Neuronal stem cell (in vitro differentiated cells): ENCODE results near the gene PRTFDC1.
"Not testable (repeated sequence)": the region's sequence is repeated elsewhere in the genome, so short reads cannot be mapped to it uniquely, and the experiment has no call there.

Experiments used
- DNase-seq: peaks from one replicate; pipeline ENCODE4 v3.0.0-alpha.2; 2013; ENCODE audit warnings: low spot score
- H2AFZ ChIP-seq: one replicate; pipeline ENCODE4 v1.6.1; 2013; ENCODE audit warnings: mild to moderate bottlenecking, low read length, inconsistent platforms
- H2AK5ac ChIP-seq: 2 replicates; pipeline ENCODE4 v1.6.1; 2013; ENCODE audit warnings: low read depth, mild to moderate bottlenecking, inconsistent platforms, low read length, moderate library complexity, mixed read lengths
- H2BK120ac ChIP-seq: 2 replicates; pipeline ENCODE4 v1.6.1; 2013; ENCODE audit warnings: low read depth, mild to moderate bottlenecking, inconsistent platforms, low read length, moderate library complexity, mixed read lengths
- H2BK12ac ChIP-seq: one replicate; pipeline ENCODE4 v1.6.1; 2013; ENCODE audit warnings: low read length, inconsistent platforms
- H2BK15ac ChIP-seq: 2 replicates; pipeline ENCODE4 v1.6.1; 2013; ENCODE audit warnings: mild to moderate bottlenecking, low read length, inconsistent platforms, mixed read lengths
- H2BK5ac ChIP-seq: one replicate; pipeline ENCODE4 v1.6.1; 2013; ENCODE audit warnings: inconsistent platforms, mild to moderate bottlenecking, low read length, moderate library complexity
- H3K14ac ChIP-seq: one replicate; pipeline ENCODE4 v1.6.1; 2013; ENCODE audit warnings: low read length, inconsistent platforms
- H3K18ac ChIP-seq: 2 replicates; pipeline ENCODE4 v1.6.1; 2013; ENCODE audit warnings: low read length, inconsistent platforms
- H3K23ac ChIP-seq: 2 replicates; pipeline ENCODE4 v1.6.1; 2013; ENCODE audit warnings: low read depth, mild to moderate bottlenecking, mixed read lengths, low read length, inconsistent platforms; ENCODE audit not compliant: poor library complexity
- H3K27ac ChIP-seq: replicated peaks from 3 replicates; pipeline ENCODE4 v1.5.1; 2013; ENCODE audit warnings: low read length, inconsistent platforms
- H3K27me3 ChIP-seq, 3 experiments: 2 replicates each; pipeline ENCODE4 v1.6.1; 2013; ENCODE audit warnings: low read length in 3 of 3, mild to moderate bottlenecking in 2 of 3, inconsistent platforms in 1 of 3, low read depth in 1 of 3, mixed read lengths in 1 of 3, moderate library complexity in 1 of 3; ENCODE audit not compliant: control insufficient read depth in 3 of 3, insufficient read depth in 3 of 3
- H3K36me3 ChIP-seq, 2 donors: replicated peaks in 1 of 2; 2 replicates each; pipeline ENCODE4 v1.6.1; 2013; ENCODE audit warnings: low read length in 2 of 2; ENCODE audit not compliant: control insufficient read depth in 2 of 2, insufficient read depth in 2 of 2
- H3K4ac ChIP-seq: 2 replicates; pipeline ENCODE4 v1.6.1; 2013; ENCODE audit warnings: inconsistent platforms, mild to moderate bottlenecking, low read length, moderate library complexity
- H3K4me1 ChIP-seq, 2 donors: 1 replicate in 1 of 2; 2 replicates in 1 of 2; pipeline ENCODE4 v1.6.1; 2013; ENCODE audit warnings: low read length in 2 of 2, low read depth in 1 of 2; ENCODE audit not compliant: control insufficient read depth in 2 of 2, insufficient read depth in 1 of 2
- H3K4me2 ChIP-seq: one replicate; pipeline ENCODE4 v1.6.1; 2013; ENCODE audit warnings: mild to moderate bottlenecking, low read length, inconsistent platforms; ENCODE audit not compliant: insufficient read depth, poor library complexity, severe bottlenecking
- H3K4me3 ChIP-seq, 2 donors: 2 replicates each; pipeline ENCODE4 v1.5.1; 2013; ENCODE audit warnings: low read length in 2 of 2, mild to moderate bottlenecking in 2 of 2, inconsistent platforms in 1 of 2, moderate library complexity in 1 of 2
- H3K79me1 ChIP-seq: one replicate; pipeline ENCODE4 v1.6.1; 2013; ENCODE audit warnings: low read depth, mild to moderate bottlenecking, inconsistent platforms, low read length, moderate library complexity
- H3K9ac ChIP-seq: one replicate; pipeline ENCODE4 v1.6.1; 2013; ENCODE audit warnings: mild to moderate bottlenecking, low read depth, low read length, inconsistent platforms; ENCODE audit not compliant: poor library complexity
- H3K9me3 ChIP-seq, 2 donors: replicated peaks in 1 of 2; 2 replicates each; pipeline versions ENCODE3 to v1.6.1; 2013; ENCODE audit warnings: low read length in 2 of 2, mild to moderate bottlenecking in 2 of 2, inconsistent platforms in 1 of 2, low read depth in 1 of 2, mixed read lengths in 1 of 2, moderate library complexity in 1 of 2; ENCODE audit not compliant: control insufficient read depth in 2 of 2, insufficient read depth in 1 of 2
- H4K8ac ChIP-seq: one replicate; pipeline ENCODE4 v1.6.1; 2013; ENCODE audit warnings: low read depth, mild to moderate bottlenecking, inconsistent platforms, low read length, moderate library complexity
- H4K91ac ChIP-seq: one replicate; pipeline ENCODE4 v1.6.1; 2013; ENCODE audit warnings: low read length, low read depth, mild to moderate bottlenecking, inconsistent platforms; ENCODE audit not compliant: poor library complexity
- WGBS, 2 donors: extraction: QIAGEN DNeasy Blood & Tissue Kit; methylation state at CpG; one replicate each; pipeline ENCODE4 v1.1.7; 2013; ENCODE audit warnings: missing lambda C conversion rate in 2 of 2, mixed read lengths in 1 of 2; ENCODE audit not compliant: insufficient read length in 2 of 2, insufficient replicate concordance in 1 of 2; ENCODE audit errors: extremely low coverage in 2 of 2; 5-methylcytosine and 5-hydroxymethylcytosine counted together

The PRTFDC1 gene

DNA sequence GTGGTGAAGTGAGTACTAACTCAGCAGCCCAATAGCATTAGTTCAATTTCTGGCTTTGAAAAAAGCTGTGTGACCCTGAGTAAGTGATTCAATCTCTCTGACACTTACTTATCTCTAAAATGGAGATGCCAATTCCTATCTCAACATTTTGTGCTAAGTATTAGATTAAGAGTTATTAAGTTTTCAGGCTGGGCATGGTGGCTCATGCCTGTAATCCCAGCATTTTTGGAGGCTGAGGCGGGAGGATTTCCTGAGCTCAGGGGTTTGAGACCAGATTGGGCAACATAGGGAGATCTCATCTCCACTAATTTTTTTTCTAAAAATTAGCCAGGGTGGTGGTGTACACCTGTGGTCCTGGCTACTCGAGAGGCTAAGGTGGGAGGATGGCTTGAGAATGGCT, 109.5 kb downstream of the PRTFDC1 start:
- H3K4me1 ChIP-seq = peaks cover 0 to 11% of the 10 kb centered on the region in 2 donors
- H3K27me3 ChIP-seq = no peaks in the 10 kb centered on the region
- H2BK15ac ChIP-seq = no peak overlapping the region
- H3K27ac ChIP-seq = no peak overlapping the region
- no CpG with 5 or more reads among the region's 2 CpGs for WGBS, 2 donors
- H4K8ac ChIP-seq = no peak overlapping the region
- no peak overlapping the region for H3K14ac ChIP-seq
- no peaks in the 10 kb centered on the region for H3K36me3 ChIP-seq
- H2AFZ ChIP-seq = no peak overlapping the region
- no peak overlapping the region for H3K18ac ChIP-seq
- H2BK5ac ChIP-seq = no peak overlapping the region
- DNase-seq = no peak
- no peak overlapping the region for H4K91ac ChIP-seq
- no peak overlapping the region for H2AK5ac ChIP-seq
- H3K9me3 ChIP-seq = peaks cover 0 to 4% of the 10 kb centered on the region in 2 donors
- H3K4me3 ChIP-seq = no peak overlapping the region
- no peak overlapping the region for H3K4ac ChIP-seq
- H3K23ac ChIP-seq = no peak overlapping the region
- no peak overlapping the region for H2BK120ac ChIP-seq
- no peaks in the 10 kb centered on the region for H3K79me1 ChIP-seq
- no peak overlapping the region for H2BK12ac ChIP-seq
- no peak overlapping the region for H3K9ac ChIP-seq
- no peak overlapping the region for H3K4me2 ChIP-seq

DNA sequence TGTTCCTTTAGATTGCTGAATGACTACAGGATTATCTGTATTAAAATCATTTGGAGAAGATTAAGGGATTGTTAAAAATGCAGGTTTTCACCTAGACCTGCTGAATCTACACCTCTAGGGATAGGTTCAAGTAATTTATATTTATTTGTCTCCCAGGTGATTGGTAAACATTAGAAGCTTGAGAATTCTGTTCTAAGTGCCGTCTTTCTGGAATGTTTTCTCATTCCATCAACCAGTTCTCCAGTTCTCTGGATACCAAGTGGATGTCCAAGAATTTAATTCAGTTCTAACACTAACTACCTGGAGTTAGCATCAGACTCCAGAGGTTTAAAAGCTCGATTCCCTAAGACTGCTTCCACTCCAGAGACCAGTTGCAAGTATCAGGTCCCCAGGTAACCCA, 110.9 kb downstream of the PRTFDC1 start:
- Histone ChIP-seq H2BK12ac (no peak overlapping the region), H3K4me1 (no peaks in the 10 kb centered on the region), H3K27ac (no peak overlapping the region), H3K4me3 (no peak overlapping the region), H3K36me3 (no peaks in the 10 kb centered on the region), H3K79me1 (no peaks in the 10 kb centered on the region), H2AK5ac (no peak overlapping the region), H3K9ac (no peak overlapping the region), H2BK5ac (no peak overlapping the region), H2BK120ac (no peak overlapping the region), H3K23ac (no peak overlapping the region), H3K14ac (no peak overlapping the region), H4K91ac (no peak overlapping the region), H3K18ac (no peak overlapping the region), H4K8ac (no peak overlapping the region), H3K4ac (no peak overlapping the region), H2BK15ac (no peak overlapping the region), H3K27me3 (no peaks in the 10 kb centered on the region), H2AFZ (no peak overlapping the region), H3K9me3 (peaks cover 0 to 14% of the 10 kb centered on the region in 2 donors), H3K4me2 (no peak overlapping the region)
- WGBS, 2 donors = no CpG with 5 or more reads among the region's 2 CpGs
- no peak for DNase-seq

DNA sequence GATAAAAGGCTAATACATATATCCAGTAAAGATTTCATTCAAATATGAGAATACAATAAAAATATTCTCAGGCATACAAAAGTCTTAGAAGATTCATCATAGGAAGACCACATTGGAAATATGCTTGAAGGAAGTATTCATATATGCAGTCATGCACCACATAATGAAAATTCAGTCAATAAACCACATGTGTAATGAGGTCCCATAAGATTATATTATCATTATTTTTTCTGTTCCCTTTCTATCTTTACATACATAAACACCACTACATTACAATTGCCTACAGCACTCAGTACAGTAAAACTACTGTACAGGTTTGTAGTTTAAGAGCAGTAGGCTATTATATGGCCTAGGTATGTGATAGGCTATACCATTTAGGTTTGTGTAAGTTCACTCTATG, 111.6 kb downstream of the PRTFDC1 start:
- Histone ChIP-seq H2BK5ac (no peak overlapping the region), H2AK5ac (no peak overlapping the region)

DNA sequence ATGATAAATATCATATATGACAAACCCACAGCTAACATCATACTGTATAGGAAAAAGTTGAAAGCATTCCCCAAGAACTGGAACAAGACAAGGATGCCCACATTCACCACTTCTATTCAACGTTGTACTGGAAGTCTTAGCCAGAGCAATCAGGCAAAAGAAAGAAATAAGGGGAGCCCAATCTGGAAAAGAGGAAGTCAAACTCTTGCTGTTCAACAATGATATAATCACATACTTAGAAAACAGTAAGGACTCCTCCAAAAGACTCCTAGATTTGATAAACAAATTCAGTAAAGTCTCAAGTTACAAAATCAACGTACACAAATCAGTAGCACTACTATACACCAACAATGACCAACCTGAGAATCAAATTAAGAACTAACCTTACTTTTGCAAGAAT, 114.6 kb downstream of the PRTFDC1 start:
- not testable (repeated sequence) for H3K4me3 ChIP-seq, H3K4me1 ChIP-seq, H4K8ac ChIP-seq, H3K27ac ChIP-seq, H2BK5ac ChIP-seq, H3K14ac ChIP-seq, H3K23ac ChIP-seq, H2BK120ac ChIP-seq, H3K79me1 ChIP-seq, DNase-seq, H3K9ac ChIP-seq, H2AK5ac ChIP-seq, H3K4ac ChIP-seq, H2AFZ ChIP-seq, H3K18ac ChIP-seq, H2BK12ac ChIP-seq, H3K36me3 ChIP-seq, H3K27me3 ChIP-seq, H2BK15ac ChIP-seq, H4K91ac ChIP-seq, H3K4me2 ChIP-seq
- peaks cover 0 to 18% of the 10 kb centered on the region in 2 donors for H3K9me3 ChIP-seq
- no CpG with 5 or more reads among the region's 2 CpGs for WGBS, 2 donors

More for the DNA sequence above, 111.6 kb downstream of the PRTFDC1 start:
- Histone ChIP-seq H3K27ac (no peak overlapping the region), H3K4me3 (no peak overlapping the region), H3K9ac (no peak overlapping the region), H3K36me3 (no peaks in the 10 kb centered on the region), H2BK120ac (no peak overlapping the region), H3K14ac (no peak overlapping the region), H3K9me3 (peaks cover 0 to 18% of the 10 kb centered on the region in 2 donors), H4K91ac (no peak overlapping the region), H3K79me1 (no peaks in the 10 kb centered on the region), H3K23ac (no peak overlapping the region), H2AFZ (no peak overlapping the region), H3K4me1 (no peaks in the 10 kb centered on the region), H3K27me3 (no peaks in the 10 kb centered on the region), H3K18ac (no peak overlapping the region), H2BK12ac (no peak overlapping the region), H4K8ac (no peak overlapping the region), H3K4me2 (no peak overlapping the region), H2BK15ac (no peak overlapping the region), H3K4ac (no peak overlapping the region)
- no peak for DNase-seq
